Fibroblast of the aortic adventitia (primary cell): ENCODE data around the gene TRIM3. TPM values are rescaled to one million over a fixed set of nuclear protein-coding genes. Genes with fewer than 3 reads are reported as not detected.

ENCODE experiments used
- DNase-seq: peaks from one replicate; pipeline ENCODE4 v3.0.0-alpha.2; 2010; ENCODE audit warnings: low read depth
- H3K4me3 ChIP-seq: 2 replicates; pipeline ENCODE4 v1.5.1; 2011; ENCODE audit warnings: low read depth, mild to moderate bottlenecking, control low read depth, low read length, moderate library complexity
- CTCF ChIP-seq: IDR thresholded peaks from 2 replicates; pipeline ENCODE4 v1.5.1; 2011; ENCODE audit warnings: mild to moderate bottlenecking, low read length, control low read depth, inconsistent platforms; ENCODE audit not compliant: insufficient read depth
- total RNA-seq: library from RNA; depleted of rRNA; stranded (reverse); fragments of >200 nt; gene quantifications from 2 replicates; pipeline ENCODE4 v1.2.3, GENCODE V29; 2012; ENCODE audit warnings: low replicate concordance

The TRIM3 gene
- total RNA-seq, 1 donor = 18.9 TPM

- no peak for DNase-seq
- no peak for TF ChIP-seq CTCF
- no peak overlapping the region for H3K4me3 ChIP-seq
Measured at GRCh38 chr11:6486938-6487337, 13.2 kb upstream of the TRIM3 start.

GRCh38 chr11:6486256-6486655, 12.5 kb upstream of the TRIM3 start:
- no peak for DNase-seq
- no peak overlapping the region for H3K4me3 ChIP-seq
- TF ChIP-seq CTCF = no peak

- no peak for DNase-seq
- H3K4me3 ChIP-seq = no peak overlapping the region
- no peak for TF ChIP-seq CTCF
Measured at GRCh38 chr11:6485661-6486060, 11.9 kb upstream of the TRIM3 start.

GRCh38 chr11:6483015-6483414, 9.3 kb upstream of the TRIM3 start:
- H3K4me3 ChIP-seq = no peak overlapping the region
- no peak for DNase-seq
- TF ChIP-seq CTCF = no peak

GRCh38 chr11:6482441-6482840, 8.7 kb upstream of the TRIM3 start:
- peak overlapping the region; percentile 99 for H3K4me3 ChIP-seq
- no peak for DNase-seq
- no peak for TF ChIP-seq CTCF

GRCh38 chr11:6481924-6482275, 8.2 kb upstream of the TRIM3 start:
- no peak for TF ChIP-seq CTCF
- peak overlapping the region; percentile 99 for H3K4me3 ChIP-seq
- no peak for DNase-seq
